DND-41 (cell line): ENCODE results near the gene CDK19.

Experiments used
- CTCF ChIP-seq: IDR thresholded peaks from 2 replicates; pipeline ENCODE4 v1.5.1; 2012; ENCODE audit warnings: borderline replicate concordance, low read length, moderate library complexity, mild to moderate bottlenecking; ENCODE audit not compliant: poor library complexity, severe bottlenecking; ENCODE audit errors: extremely low read depth
- EZH2 ChIP-seq: IDR thresholded peaks from 3 replicates; pipeline ENCODE4 v1.6.1; 2012; ENCODE audit warnings: borderline replicate concordance, low read depth, mild to moderate bottlenecking, moderate library complexity, low read length, inconsistent platforms; ENCODE audit not compliant: severe bottlenecking

- TF ChIP-seq CTCF = no peak
- no peak for TF ChIP-seq EZH2
Observed at GRCh38 chr6:110738899-110739365, 76.3 kb downstream of the CDK19 start.
